KMS-11 (cell line): ENCODE measurements around the gene HINFP.
"Not testable (repeated sequence)": the region's sequence is repeated elsewhere in the genome, so short reads cannot be mapped to it uniquely, and the experiment has no call there.

Source experiments
- H2AFZ ChIP-seq: fragments of 200-600 bp; sonication (generic); 2 replicates; pipeline ENCODE4 v1.6.1; 2016; ENCODE audit warnings: antibody characterized with exemption, mixed run types, low read depth
- H3K27ac ChIP-seq: fragments of 200-600 bp; sonication (generic); 2 replicates; pipeline ENCODE4 v1.6.1; 2016; ENCODE audit warnings: mild to moderate bottlenecking, mixed run types
- H3K27me3 ChIP-seq: fragments of 200-600 bp; sonication (generic); 2 replicates; pipeline ENCODE4 v1.6.1; 2017; ENCODE audit warnings: mild to moderate bottlenecking, low read depth, mixed run types, moderate library complexity; ENCODE audit not compliant: insufficient read depth
- H3K36me3 ChIP-seq: fragments of 200-600 bp; sonication (generic); 2 replicates; pipeline ENCODE4 v1.6.1; 2017; ENCODE audit warnings: mild to moderate bottlenecking, mixed run types; ENCODE audit not compliant: insufficient read depth
- H3K4me1 ChIP-seq: fragments of 200-600 bp; sonication (generic); 2 replicates; pipeline ENCODE4 v1.6.1; 2016; ENCODE audit warnings: mild to moderate bottlenecking, low read depth, mixed run types; ENCODE audit not compliant: poor library complexity, severe bottlenecking
- H3K4me2 ChIP-seq: fragments of 200-600 bp; sonication (generic); 2 replicates; pipeline ENCODE4 v1.7.0; 2016; ENCODE audit warnings: mild to moderate bottlenecking, mixed run types
- H3K4me3 ChIP-seq: fragments of 200-600 bp; sonication (generic); IDR thresholded peaks from 2 replicates; pipeline ENCODE4 v1.6.1; 2017; ENCODE audit warnings: low read depth, low read length, mixed read lengths; ENCODE audit not compliant: insufficient read depth
- H3K79me2 ChIP-seq: fragments of 200-600 bp; sonication (generic); 2 replicates; pipeline ENCODE4 v1.6.1; 2016; ENCODE audit warnings: low read depth, mixed run types; ENCODE audit not compliant: insufficient read depth
- H3K9ac ChIP-seq: fragments of 200-600 bp; sonication (generic); 2 replicates; pipeline ENCODE4 v1.6.1; 2016; ENCODE audit warnings: mild to moderate bottlenecking, mixed run types
- H4K20me1 ChIP-seq: fragments of 200-600 bp; sonication (generic); 2 replicates; pipeline ENCODE4 v1.6.1; 2016; ENCODE audit warnings: mild to moderate bottlenecking, mixed run types; ENCODE audit not compliant: insufficient read depth
- TF ChIP-seq, protein P1 (sequence below): fragments of 200-600 bp; sonication (generic); conservative IDR thresholded peaks from 2 replicates; pipeline ENCODE4 v1.6.1; 2017; ENCODE audit warnings: low read depth, mild to moderate bottlenecking, antibody characterized with exemption, low read length, moderate library complexity, mixed read lengths

The HINFP gene

DNA sequence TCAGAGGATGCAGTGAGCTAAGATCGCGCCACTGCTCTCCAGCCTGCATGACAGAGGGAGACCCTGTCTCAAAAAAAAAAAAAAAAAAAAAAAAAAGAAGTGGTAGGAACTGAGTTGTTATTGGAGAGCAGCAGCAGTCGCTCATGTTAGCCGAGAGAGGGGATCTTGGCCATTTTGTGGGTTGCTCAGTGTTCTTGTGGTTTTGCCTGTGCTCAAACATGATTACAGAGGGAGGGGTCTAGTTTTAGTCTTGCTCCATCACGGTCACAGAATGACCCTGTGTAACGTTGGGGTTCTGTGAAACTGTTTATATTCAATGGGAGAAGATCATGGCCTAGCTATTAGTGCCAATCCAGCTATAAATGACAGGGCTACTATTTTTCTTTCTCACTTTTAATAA is 21.7 kb upstream of the HINFP start:
- TF ChIP-seq, protein P1, sequence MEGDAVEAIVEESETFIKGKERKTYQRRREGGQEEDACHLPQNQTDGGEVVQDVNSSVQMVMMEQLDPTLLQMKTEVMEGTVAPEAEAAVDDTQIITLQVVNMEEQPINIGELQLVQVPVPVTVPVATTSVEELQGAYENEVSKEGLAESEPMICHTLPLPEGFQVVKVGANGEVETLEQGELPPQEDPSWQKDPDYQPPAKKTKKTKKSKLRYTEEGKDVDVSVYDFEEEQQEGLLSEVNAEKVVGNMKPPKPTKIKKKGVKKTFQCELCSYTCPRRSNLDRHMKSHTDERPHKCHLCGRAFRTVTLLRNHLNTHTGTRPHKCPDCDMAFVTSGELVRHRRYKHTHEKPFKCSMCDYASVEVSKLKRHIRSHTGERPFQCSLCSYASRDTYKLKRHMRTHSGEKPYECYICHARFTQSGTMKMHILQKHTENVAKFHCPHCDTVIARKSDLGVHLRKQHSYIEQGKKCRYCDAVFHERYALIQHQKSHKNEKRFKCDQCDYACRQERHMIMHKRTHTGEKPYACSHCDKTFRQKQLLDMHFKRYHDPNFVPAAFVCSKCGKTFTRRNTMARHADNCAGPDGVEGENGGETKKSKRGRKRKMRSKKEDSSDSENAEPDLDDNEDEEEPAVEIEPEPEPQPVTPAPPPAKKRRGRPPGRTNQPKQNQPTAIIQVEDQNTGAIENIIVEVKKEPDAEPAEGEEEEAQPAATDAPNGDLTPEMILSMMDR, result no peak
- no peak overlapping the region for H3K27ac ChIP-seq
- no peaks in the 10 kb centered on the region for H3K27me3 ChIP-seq
- H2AFZ ChIP-seq, result no peak overlapping the region
- H3K4me3 ChIP-seq, result no peak overlapping the region
- H4K20me1 ChIP-seq, result no peaks in the 10 kb centered on the region
- H3K4me1 ChIP-seq, result peaks cover 32% of the 10 kb centered on the region
- H3K4me2 ChIP-seq, result peak overlapping the region; percentile 94; the same call in 1 of the 2 replicates
- H3K36me3 ChIP-seq, result no peaks in the 10 kb centered on the region
- peaks cover 25% of the 10 kb centered on the region; the same call in 1 of the 2 replicates for H3K79me2 ChIP-seq
- H3K9ac ChIP-seq, result no peak overlapping the region

DNA sequence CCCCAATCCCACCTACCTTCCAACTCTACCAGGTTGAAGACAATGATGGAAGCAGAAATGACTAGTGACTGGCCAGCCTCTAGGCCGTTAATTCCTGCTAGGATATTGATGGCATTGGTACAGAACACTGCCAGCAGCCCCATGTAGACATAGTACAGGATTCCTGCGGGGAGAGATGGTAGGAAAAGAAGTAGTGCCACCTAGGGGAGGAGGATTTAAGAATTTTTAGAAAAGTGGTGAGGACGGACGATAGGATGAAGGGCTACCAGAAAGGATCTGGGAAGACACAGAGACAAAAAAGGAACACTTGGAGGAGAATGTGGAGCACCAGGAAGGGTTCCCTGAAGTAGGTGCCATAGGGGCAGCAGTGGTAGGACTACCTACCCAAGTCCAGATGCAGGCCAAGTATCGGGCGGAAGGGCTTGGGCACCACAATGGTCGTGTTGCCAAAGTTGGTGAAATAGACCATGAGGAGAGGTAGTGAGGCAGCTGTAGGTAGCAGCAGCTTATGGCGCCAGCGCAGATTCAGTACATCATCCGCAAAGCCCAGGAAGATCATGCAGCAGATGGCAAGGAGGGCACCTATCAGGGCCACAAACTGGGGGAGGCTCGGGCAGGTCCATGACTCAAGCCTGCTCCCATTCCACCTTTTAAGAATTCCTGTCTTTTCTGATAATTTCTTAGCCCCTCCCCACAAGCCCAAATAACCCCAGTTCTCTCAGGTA is 21.0 kb upstream of the HINFP start:
- Histone ChIP-seq H3K4me2 (peak overlapping the region; percentile 94), H3K4me3 (no peak overlapping the region), H3K27ac (no peak overlapping the region; the same call in 1 of the 2 replicates), H2AFZ (no peak overlapping the region; the same call in 1 of the 2 replicates), H4K20me1 (no peaks in the 10 kb centered on the region), H3K4me1 (peaks cover 36% of the 10 kb centered on the region), H3K79me2 (peaks cover 21% of the 10 kb centered on the region; the same call in 1 of the 2 replicates), H3K9ac (peak overlapping the region; percentile 92; the same call in 1 of the 2 replicates), H3K36me3 (no peaks in the 10 kb centered on the region), H3K27me3 (no peaks in the 10 kb centered on the region)
- TF ChIP-seq, protein P1, result peak; percentile 37; the same call in 1 of the 2 replicates

DNA sequence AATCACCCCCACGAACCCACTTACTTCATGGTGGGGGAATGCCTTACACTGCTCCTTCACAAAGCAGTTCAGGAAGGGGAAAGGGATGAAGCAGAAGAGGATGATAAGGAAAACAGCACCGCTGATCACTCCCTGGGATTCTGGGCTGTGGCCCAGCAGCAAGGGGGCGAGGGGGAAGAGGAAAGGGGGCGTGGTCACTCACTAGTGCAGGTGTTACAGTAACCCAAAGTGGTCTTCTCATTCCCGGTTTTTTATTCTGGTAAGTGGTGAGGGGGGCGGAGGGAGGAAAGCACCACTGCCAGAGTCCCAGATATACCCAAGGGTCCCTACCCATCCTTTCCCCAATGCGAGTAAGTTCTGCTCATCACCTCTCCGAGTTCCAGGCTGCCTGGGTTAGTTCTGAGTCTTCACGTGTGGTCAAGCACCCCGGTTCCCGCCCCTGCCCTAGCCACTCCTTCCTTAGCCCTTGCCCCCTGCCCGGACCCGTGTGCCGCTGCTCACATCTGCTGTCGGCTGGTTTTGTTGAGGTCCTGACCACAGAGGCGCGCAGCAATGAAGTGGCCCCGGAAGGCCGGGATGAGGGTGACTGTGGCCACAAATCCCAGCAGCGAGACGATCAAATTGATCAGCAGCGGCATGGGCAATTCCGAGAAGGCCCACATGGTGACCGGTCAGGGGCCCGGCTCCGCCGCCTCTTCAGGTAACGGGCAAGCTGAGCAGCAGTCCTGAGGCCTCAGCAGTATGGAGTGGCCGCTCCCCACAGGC is 20.2 kb upstream of the HINFP start:
- Histone ChIP-seq H3K4me3 (no peak overlapping the region), H3K79me2 (peaks cover 21% of the 10 kb centered on the region; the same call in 1 of the 2 replicates), H4K20me1 (no peaks in the 10 kb centered on the region)

DNA sequence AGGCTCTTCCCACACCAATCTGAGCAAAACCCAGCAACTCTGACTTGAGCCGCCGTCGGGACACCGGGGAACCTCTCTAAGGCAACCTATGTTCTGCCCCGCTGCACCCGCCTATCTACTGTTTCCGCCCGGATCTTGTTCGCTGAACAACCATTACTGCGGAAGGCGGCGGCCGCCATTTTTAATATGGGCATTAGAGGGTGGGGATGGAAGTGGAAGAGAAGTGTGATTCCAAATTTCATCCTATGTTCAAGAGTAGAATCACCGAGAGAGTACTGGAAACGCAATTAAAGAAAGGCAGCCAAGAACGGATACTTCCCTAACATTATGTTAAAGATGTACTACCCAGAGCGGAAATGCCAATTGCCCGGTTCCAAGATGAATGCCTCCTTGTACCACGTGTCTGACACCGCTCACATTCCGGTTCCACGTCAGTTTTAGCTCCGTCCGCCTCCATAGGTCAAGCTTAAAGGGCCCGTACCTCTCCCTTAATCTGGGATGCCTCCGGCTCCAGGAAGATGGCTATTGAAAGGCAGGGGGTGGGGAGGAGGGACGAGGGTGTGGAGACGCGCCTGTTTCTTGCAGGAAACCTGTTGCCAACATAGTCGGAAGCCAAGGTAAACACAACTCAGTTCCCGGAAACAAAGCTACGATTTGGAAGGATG is 19.5 kb upstream of the HINFP start, which contains the start of gene DPAGT1:
DPAGT1 (minus strand) TSS at position 95 of the 665 bp plus-strand sequence. CDS start 198 bp downstream, outside the sequence.
- no peaks in the 10 kb centered on the region for H4K20me1 ChIP-seq
- peaks cover 40% of the 10 kb centered on the region for H3K4me1 ChIP-seq
- no peak within 1 kb of the TSS for H3K4me3 ChIP-seq
- H2AFZ ChIP-seq, result peak within 1 kb of the TSS; percentile 73
- H3K27me3 ChIP-seq, result no peaks in the 10 kb centered on the region
- H3K36me3 ChIP-seq, result no peaks in the 10 kb centered on the region
- H3K4me2 ChIP-seq, result peak within 1 kb of the TSS; percentile 94
- H3K9ac ChIP-seq, result peak within 1 kb of the TSS; percentile 92
- TF ChIP-seq, protein P1, result no peak
- peaks cover 21% of the 10 kb centered on the region; the same call in 1 of the 2 replicates for H3K79me2 ChIP-seq
- H3K27ac ChIP-seq, result peak within 1 kb of the TSS; percentile 94

More for the DNA sequence above, 20.2 kb upstream of the HINFP start:
- no peaks in the 10 kb centered on the region for H3K27me3 ChIP-seq
- no peaks in the 10 kb centered on the region for H3K36me3 ChIP-seq
- H3K27ac ChIP-seq, result peak overlapping the region; percentile 94
- peaks cover 38% of the 10 kb centered on the region for H3K4me1 ChIP-seq
- peak overlapping the region; percentile 94 for H3K4me2 ChIP-seq
- TF ChIP-seq, protein P1, result no peak
- peak overlapping the region; percentile 92 for H3K9ac ChIP-seq
- H2AFZ ChIP-seq, result peak overlapping the region; percentile 73

DNA sequence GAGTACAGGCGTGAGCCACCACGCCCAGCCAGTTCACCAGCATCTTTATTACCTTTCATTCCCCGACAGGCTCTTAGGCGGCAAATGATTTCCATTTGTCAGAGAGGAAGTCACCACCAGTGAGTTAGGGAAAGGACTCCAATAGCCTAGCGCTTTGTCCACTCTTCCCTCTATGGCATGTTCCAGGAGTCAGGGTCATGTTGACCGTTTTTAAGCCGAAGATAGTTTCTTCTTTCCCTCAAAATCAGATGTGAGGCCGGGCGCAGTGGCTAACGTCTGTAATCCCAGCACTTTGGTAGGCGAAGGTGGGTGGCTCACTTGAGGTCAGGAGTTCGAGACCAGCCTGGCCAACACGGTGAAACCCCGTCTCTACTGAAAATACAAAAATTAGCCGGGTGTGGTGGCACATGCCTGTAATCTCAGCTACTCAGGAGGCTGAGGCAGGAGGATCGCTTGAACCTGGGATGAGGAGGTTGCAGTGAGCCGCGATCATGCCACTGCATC is 18.2 kb upstream of the HINFP start:
- peaks cover 22% of the 10 kb centered on the region for H3K79me2 ChIP-seq
- not testable (repeated sequence) for H4K20me1 ChIP-seq, H2AFZ ChIP-seq, H3K4me3 ChIP-seq, H3K36me3 ChIP-seq, H3K27me3 ChIP-seq
- H3K27ac ChIP-seq, result peak overlapping the region; percentile 94
- H3K4me2 ChIP-seq, result peak overlapping the region; percentile 94; the same call in 1 of the 2 replicates
- H3K9ac ChIP-seq, result peak overlapping the region; percentile 92; the same call in 1 of the 2 replicates
- H3K4me1 ChIP-seq, result peaks cover 40% of the 10 kb centered on the region
